ENCODE data around the gene DNAJB2. TPM values are rescaled to one million over a fixed set of nuclear protein-coding genes. Genes with fewer than 3 reads are reported as not detected.
"Not testable (repeated sequence)": the region's sequence is repeated elsewhere in the genome, so short reads cannot be mapped to it uniquely, and the experiment has no call there.

Gene DNAJB2
- total RNA-seq, 4 donors from 2014 or later: 33.3 to 84.8 (median 50.7) TPM

GRCh38 chr2:219254590-219255201 is 24.5 kb upstream of the DNAJB2 start:
- H3K27ac ChIP-seq (replicated peaks in 1 of 4): peak overlapping the region; percentile 83 to 89 (median 85)
- WGBS: 42% methylated on average over 6 of the region's 12 CpGs
- TF ChIP-seq POLR2A (IDR thresholded peaks at IDR 0.05; ENCODE audit: low read depth) (no peak), POLR2AphosphoS5 (IDR thresholded peaks at IDR 0.05) (no peak), CTCF (IDR thresholded peaks at IDR 0.05) (no peak), EP300 (IDR thresholded peaks at IDR 0.05) (no peak)
- no peak for DNase-seq (ENCODE audit: extremely low spot score)
- intact Hi-C loops (cut with DNase I): no loop called here
- peaks cover 0 to 10% (median 0%) of the 10 kb centered on the region in 4 donors for H3K27me3 ChIP-seq
- H3K36me3 ChIP-seq: peaks cover 7 to 17% (median 16%) of the 10 kb centered on the region in 4 donors
- H3K4me3 ChIP-seq: peak overlapping the region; percentile 65 to 81 (median 76)
- H3K9me3 ChIP-seq: no peaks in the 10 kb centered on the region
- peaks cover 35 to 55% (median 51%) of the 10 kb centered on the region in 4 donors for H3K4me1 ChIP-seq

GRCh38 chr2:219258942-219259341 is 20.2 kb upstream of the DNAJB2 start:
- intact Hi-C loops (cut with DNase I); H3K36me3 ChIP-seq; DNase-seq (ENCODE audit: extremely low spot score); H3K27ac ChIP-seq (replicated peaks in 1 of 4); H3K4me3 ChIP-seq; H3K9me3 ChIP-seq: not testable (repeated sequence)
- Histone ChIP-seq H3K27me3 (peaks cover 0 to 30% (median 0%) of the 10 kb centered on the region in 4 donors), H3K4me1 (peaks cover 5 to 13% (median 11%) of the 10 kb centered on the region in 4 donors)
- WGBS: 89% methylated on average over 10 of the region's 10 CpGs

- Histone ChIP-seq H3K36me3 (no peaks in the 10 kb centered on the region), H3K27me3 (peaks cover 0 to 30% (median 0%) of the 10 kb centered on the region in 4 donors), H3K4me1 (no peaks in the 10 kb centered on the region), H3K4me3 (no peak overlapping the region), H3K9me3 (no peaks in the 10 kb centered on the region), H3K27ac (replicated peaks in 1 of 4) (no peak overlapping the region)
- TF ChIP-seq POLR2AphosphoS5 (IDR thresholded peaks at IDR 0.05) (no peak), CTCF (IDR thresholded peaks at IDR 0.05) (no peak), EP300 (IDR thresholded peaks at IDR 0.05) (no peak), POLR2A (IDR thresholded peaks at IDR 0.05; ENCODE audit: low read depth) (no peak)
- 60% methylated on average over 5 of the region's 5 CpGs for WGBS
- DNase-seq (ENCODE audit: extremely low spot score): no peak
- intact Hi-C loops (cut with DNase I): loop anchor here (5.0 kb wide), 1 partner anchor 41 kb away; no protein-coding TSS in a partner anchor
Observed at GRCh38 chr2:219261024-219261855, 17.9 kb upstream of the DNAJB2 start.

- H3K27ac ChIP-seq (replicated peaks in 1 of 4): no peak overlapping the region
- whole genome bisulfite sequencing: 83% methylated on average over 4 of the region's 5 CpGs
- H3K4me3 ChIP-seq: no peak overlapping the region
- TF ChIP-seq POLR2A (IDR thresholded peaks at IDR 0.05; ENCODE audit: low read depth) (no peak), EP300 (IDR thresholded peaks at IDR 0.05) (no peak), POLR2AphosphoS5 (IDR thresholded peaks at IDR 0.05) (no peak), CTCF (IDR thresholded peaks at IDR 0.05) (no peak)
- H3K9me3 ChIP-seq: no peaks in the 10 kb centered on the region
- intact Hi-C loops (cut with DNase I): no loop called here
- no peak for DNase-seq (ENCODE audit: extremely low spot score)
- no peaks in the 10 kb centered on the region for H3K4me1 ChIP-seq
- H3K36me3 ChIP-seq: no peaks in the 10 kb centered on the region
- peaks cover 0 to 11% (median 0%) of the 10 kb centered on the region in 4 donors for H3K27me3 ChIP-seq
Observed at GRCh38 chr2:219266232-219266631, 12.9 kb upstream of the DNAJB2 start.

- peaks cover 0 to 5% (median 0%) of the 10 kb centered on the region in 4 donors for H3K27me3 ChIP-seq
- no peaks in the 10 kb centered on the region for H3K4me1 ChIP-seq
- TF ChIP-seq EP300 (IDR thresholded peaks at IDR 0.05) (no peak), CTCF (IDR thresholded peaks at IDR 0.05) (no peak), POLR2A (IDR thresholded peaks at IDR 0.05; ENCODE audit: low read depth) (no peak), POLR2AphosphoS5 (IDR thresholded peaks at IDR 0.05) (no peak)
- H3K4me3 ChIP-seq: no peak overlapping the region
- no peaks in the 10 kb centered on the region for H3K36me3 ChIP-seq
- H3K9me3 ChIP-seq: no peaks in the 10 kb centered on the region
- H3K27ac ChIP-seq (replicated peaks in 1 of 4): no peak overlapping the region
- WGBS: 100% methylated on average over 1 of the region's 1 CpG
- DNase-seq (ENCODE audit: extremely low spot score): no peak
- intact Hi-C loops (cut with DNase I): no loop called here
Observed at GRCh38 chr2:219266886-219267285, 12.3 kb upstream of the DNAJB2 start.

All from esophagus muscularis mucosa (tissue), 4 donors.